HUES48 (cell line): ENCODE data around the gene SNTB2.

Experiments used
- H3K27ac ChIP-seq: one replicate; pipeline ENCODE4 v1.7.0; 2013; ENCODE audit warnings: low read depth, low read length, inconsistent platforms
- H3K27me3 ChIP-seq: 2 replicates; pipeline ENCODE4 v1.6.1; 2013; ENCODE audit warnings: mild to moderate bottlenecking, low read length; ENCODE audit not compliant: control insufficient read depth, insufficient read depth
- H3K36me3 ChIP-seq: 2 replicates; pipeline ENCODE4 v1.6.1; 2013; ENCODE audit warnings: low read length; ENCODE audit not compliant: control insufficient read depth, insufficient read depth
- H3K4me1 ChIP-seq: 2 replicates; pipeline ENCODE4 v1.6.1; 2013; ENCODE audit warnings: mild to moderate bottlenecking, low read length; ENCODE audit not compliant: control insufficient read depth, insufficient read depth
- H3K4me3 ChIP-seq: 2 replicates; pipeline ENCODE4 v1.5.1; 2013; ENCODE audit warnings: mild to moderate bottlenecking, low read depth, low read length
- H3K9ac ChIP-seq: 2 replicates; pipeline ENCODE4 v1.6.1; 2013; ENCODE audit warnings: mild to moderate bottlenecking, low read depth, low read length, moderate library complexity
- H3K9me3 ChIP-seq: 2 replicates; pipeline ENCODE4 v1.6.1; 2013; ENCODE audit warnings: low read length; ENCODE audit not compliant: control insufficient read depth, insufficient read depth

Gene SNTB2

GRCh38 chr16:69199382-69199781 is 12.4 kb downstream of the SNTB2 start:
- Histone ChIP-seq H3K27me3 (no peaks in the 10 kb centered on the region), H3K4me1 (no peaks in the 10 kb centered on the region), H3K36me3 (no peaks in the 10 kb centered on the region), H3K9ac (no peak overlapping the region), H3K27ac (no peak overlapping the region), H3K9me3 (no peaks in the 10 kb centered on the region), H3K4me3 (no peak overlapping the region)

GRCh38 chr16:69201291-69201690 is 14.3 kb downstream of the SNTB2 start:
- no peaks in the 10 kb centered on the region for H3K36me3 ChIP-seq
- H3K27me3 ChIP-seq, result no peaks in the 10 kb centered on the region
- no peak overlapping the region for H3K9ac ChIP-seq
- H3K4me3 ChIP-seq, result no peak overlapping the region
- no peaks in the 10 kb centered on the region for H3K9me3 ChIP-seq
- H3K27ac ChIP-seq, result no peak overlapping the region
- no peaks in the 10 kb centered on the region for H3K4me1 ChIP-seq

GRCh38 chr16:69201787-69202186 is 14.8 kb downstream of the SNTB2 start:
- H3K27ac ChIP-seq, result no peak overlapping the region

DNA sequence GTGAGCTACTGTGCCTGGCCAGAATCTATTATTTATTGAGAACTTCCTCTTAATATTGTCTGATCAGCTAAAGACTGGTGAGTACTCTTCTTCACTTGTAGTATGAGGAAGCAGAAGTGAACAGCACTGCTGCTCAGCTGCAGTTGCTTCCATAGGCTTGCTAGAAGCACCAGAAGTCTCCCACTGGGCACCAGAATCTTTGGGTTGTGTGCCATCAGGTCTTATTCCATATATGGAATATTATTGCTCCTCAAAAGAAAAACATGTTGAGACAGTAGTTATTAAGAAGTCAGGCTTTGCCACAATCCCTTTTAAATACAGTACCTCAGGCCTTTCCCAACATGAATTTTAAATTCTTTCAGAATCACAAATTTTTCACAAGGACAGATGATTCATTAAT is 17.2 kb downstream of the SNTB2 start:
- Histone ChIP-seq H3K4me3 (no peak overlapping the region), H3K36me3 (no peaks in the 10 kb centered on the region), H3K27ac (no peak overlapping the region), H3K4me1 (no peaks in the 10 kb centered on the region), H3K9me3 (no peaks in the 10 kb centered on the region), H3K9ac (no peak overlapping the region), H3K27me3 (no peaks in the 10 kb centered on the region)

More at GRCh38 chr16:69201787-69202186, 14.8 kb downstream of the SNTB2 start:
- no peaks in the 10 kb centered on the region for H3K27me3 ChIP-seq
- H3K4me1 ChIP-seq, result no peaks in the 10 kb centered on the region
- H3K9me3 ChIP-seq, result no peaks in the 10 kb centered on the region
- H3K9ac ChIP-seq, result no peak overlapping the region
- H3K36me3 ChIP-seq, result no peaks in the 10 kb centered on the region
- no peak overlapping the region for H3K4me3 ChIP-seq

- H3K27me3 ChIP-seq, result no peaks in the 10 kb centered on the region
- no peaks in the 10 kb centered on the region for H3K9me3 ChIP-seq
- no peaks in the 10 kb centered on the region for H3K4me1 ChIP-seq
- H3K36me3 ChIP-seq, result no peaks in the 10 kb centered on the region
- H3K4me3 ChIP-seq, result no peak overlapping the region
- no peak overlapping the region for H3K27ac ChIP-seq
- no peak overlapping the region for H3K9ac ChIP-seq
Observed at GRCh38 chr16:69209735-69210134, 22.8 kb downstream of the SNTB2 start.

DNA sequence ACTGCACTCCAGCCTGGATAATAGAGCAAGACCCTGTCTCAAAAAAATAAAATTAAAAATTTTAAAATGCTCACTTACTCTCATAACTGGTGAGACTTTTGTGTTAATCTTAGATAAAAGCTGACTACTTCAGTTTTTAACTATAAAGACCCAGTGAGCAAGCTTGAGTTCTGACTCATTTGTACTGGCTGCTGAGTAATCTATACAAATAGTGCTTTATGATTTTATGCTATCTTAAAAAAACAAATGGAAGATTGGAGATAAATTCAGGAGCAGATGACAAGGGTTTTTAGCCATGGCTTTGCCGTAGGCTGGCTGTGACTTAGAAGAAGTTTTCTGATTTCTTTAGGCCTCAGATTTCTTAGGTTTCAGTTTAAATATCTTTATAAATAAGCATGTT is 30.5 kb downstream of the SNTB2 start:
- no peaks in the 10 kb centered on the region; the same call in 1 of the 2 replicates for H3K4me1 ChIP-seq
- no peak overlapping the region for H3K9ac ChIP-seq
- H3K36me3 ChIP-seq, result no peaks in the 10 kb centered on the region
- no peaks in the 10 kb centered on the region for H3K27me3 ChIP-seq
- H3K9me3 ChIP-seq, result no peaks in the 10 kb centered on the region
- no peak overlapping the region for H3K4me3 ChIP-seq
- H3K27ac ChIP-seq, result no peak overlapping the region

- Histone ChIP-seq H3K9ac (no peak overlapping the region), H3K27ac (no peak overlapping the region), H3K4me3 (no peak overlapping the region), H3K4me1 (no peaks in the 10 kb centered on the region; the same call in 1 of the 2 replicates), H3K9me3 (no peaks in the 10 kb centered on the region), H3K27me3 (no peaks in the 10 kb centered on the region), H3K36me3 (no peaks in the 10 kb centered on the region)
Observed at GRCh38 chr16:69219279-69219678, 32.3 kb downstream of the SNTB2 start.

GRCh38 chr16:69223882-69224281 is 36.9 kb downstream of the SNTB2 start:
- no peak overlapping the region for H3K4me3 ChIP-seq
- no peaks in the 10 kb centered on the region for H3K36me3 ChIP-seq
- H3K27ac ChIP-seq, result no peak overlapping the region
- H3K9me3 ChIP-seq, result no peaks in the 10 kb centered on the region
- no peaks in the 10 kb centered on the region for H3K27me3 ChIP-seq
- H3K4me1 ChIP-seq, result no peaks in the 10 kb centered on the region; the same call in 1 of the 2 replicates
- H3K9ac ChIP-seq, result no peak overlapping the region

DNA sequence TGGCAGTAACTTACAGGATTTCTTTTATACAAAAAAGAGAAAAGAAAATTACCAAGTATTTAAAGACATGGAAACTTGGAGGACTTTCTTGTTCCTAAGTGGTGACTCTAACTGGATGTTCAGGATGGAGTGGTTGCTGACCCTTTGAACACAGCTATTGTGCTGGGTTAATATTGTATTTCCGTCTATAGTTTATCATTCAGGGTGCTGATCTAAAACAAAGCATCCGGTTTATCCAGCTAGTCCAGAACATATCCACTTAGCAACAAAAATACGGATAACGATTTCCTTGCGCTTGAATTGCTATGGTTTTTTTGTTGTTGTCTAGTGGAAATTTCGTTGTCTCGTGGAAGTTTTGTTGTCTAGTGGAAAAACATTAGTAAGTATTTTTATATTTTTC is 38.2 kb downstream of the SNTB2 start:
- H3K9ac ChIP-seq, result no peak overlapping the region
- H3K36me3 ChIP-seq, result no peaks in the 10 kb centered on the region
- no peak overlapping the region for H3K27ac ChIP-seq
- H3K4me1 ChIP-seq, result no peaks in the 10 kb centered on the region; the same call in 1 of the 2 replicates
- H3K4me3 ChIP-seq, result no peak overlapping the region
- no peaks in the 10 kb centered on the region for H3K27me3 ChIP-seq
- no peaks in the 10 kb centered on the region for H3K9me3 ChIP-seq

GRCh38 chr16:69233124-69233523 is 46.2 kb downstream of the SNTB2 start:
- H3K36me3 ChIP-seq, result no peaks in the 10 kb centered on the region
- H3K27me3 ChIP-seq, result no peaks in the 10 kb centered on the region
- no peak overlapping the region for H3K4me3 ChIP-seq
- H3K9me3 ChIP-seq, result no peaks in the 10 kb centered on the region
- no peaks in the 10 kb centered on the region for H3K4me1 ChIP-seq
- no peak overlapping the region for H3K27ac ChIP-seq
- no peak overlapping the region for H3K9ac ChIP-seq

- Histone ChIP-seq H3K36me3 (no peaks in the 10 kb centered on the region), H3K9ac (no peak overlapping the region), H3K27me3 (no peaks in the 10 kb centered on the region), H3K9me3 (no peaks in the 10 kb centered on the region), H3K27ac (no peak overlapping the region), H3K4me3 (no peak overlapping the region), H3K4me1 (no peaks in the 10 kb centered on the region)
Observed at GRCh38 chr16:69234460-69234859, 47.5 kb downstream of the SNTB2 start.

DNA sequence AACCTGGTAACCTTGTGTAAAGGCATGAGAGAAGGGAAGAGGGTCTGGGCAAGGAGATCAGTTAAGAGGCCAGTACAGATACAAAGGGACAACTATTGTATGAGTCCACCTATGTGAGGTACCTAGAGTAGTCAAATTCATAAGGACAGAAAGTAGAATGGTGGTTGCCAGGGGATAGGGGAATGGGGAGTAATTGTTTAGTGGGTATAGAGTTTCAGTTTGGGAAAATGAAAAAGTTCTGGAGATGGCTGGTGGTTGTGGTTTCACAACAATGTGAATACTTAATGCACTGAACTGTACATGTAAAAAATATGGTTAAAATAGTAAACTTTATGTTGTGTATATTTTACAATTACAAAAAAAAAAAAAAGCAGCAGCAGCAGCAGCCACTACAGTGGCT is 49.4 kb downstream of the SNTB2 start:
- Histone ChIP-seq H3K4me1 (no peaks in the 10 kb centered on the region), H3K4me3 (no peak overlapping the region), H3K36me3 (no peaks in the 10 kb centered on the region), H3K27ac (no peak overlapping the region), H3K9me3 (no peaks in the 10 kb centered on the region), H3K9ac (no peak overlapping the region), H3K27me3 (no peaks in the 10 kb centered on the region)
